SIG-M5 (cell line): ENCODE data around the gene DRAXIN.

ENCODE experiments used
- DNase-seq: peaks from one replicate; lab custom pipeline; 2025; lab: John Stamatoyannopoulos, UW

The DRAXIN gene

DNA sequence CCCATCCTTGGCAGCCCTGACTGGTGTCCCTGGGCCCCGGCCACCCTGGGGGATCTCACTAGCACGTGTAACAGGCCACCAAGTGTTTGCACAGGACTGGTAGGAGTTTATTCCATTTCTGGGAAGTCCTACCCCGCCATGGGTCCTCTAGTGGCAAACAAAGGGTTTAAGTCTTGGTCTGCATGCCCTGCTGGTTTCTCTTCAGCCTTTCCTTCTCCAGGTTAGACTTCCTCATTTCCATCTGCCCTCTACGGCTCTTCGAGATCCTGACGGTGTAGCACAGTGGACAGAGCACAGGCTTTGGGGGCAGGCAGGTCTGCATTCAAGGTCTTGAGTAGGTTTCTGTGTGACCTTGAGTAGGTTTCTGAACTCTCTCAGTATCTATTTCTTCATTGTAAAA, 47.3 kb downstream of the DRAXIN start:
- no peak for DNase-seq

DNA sequence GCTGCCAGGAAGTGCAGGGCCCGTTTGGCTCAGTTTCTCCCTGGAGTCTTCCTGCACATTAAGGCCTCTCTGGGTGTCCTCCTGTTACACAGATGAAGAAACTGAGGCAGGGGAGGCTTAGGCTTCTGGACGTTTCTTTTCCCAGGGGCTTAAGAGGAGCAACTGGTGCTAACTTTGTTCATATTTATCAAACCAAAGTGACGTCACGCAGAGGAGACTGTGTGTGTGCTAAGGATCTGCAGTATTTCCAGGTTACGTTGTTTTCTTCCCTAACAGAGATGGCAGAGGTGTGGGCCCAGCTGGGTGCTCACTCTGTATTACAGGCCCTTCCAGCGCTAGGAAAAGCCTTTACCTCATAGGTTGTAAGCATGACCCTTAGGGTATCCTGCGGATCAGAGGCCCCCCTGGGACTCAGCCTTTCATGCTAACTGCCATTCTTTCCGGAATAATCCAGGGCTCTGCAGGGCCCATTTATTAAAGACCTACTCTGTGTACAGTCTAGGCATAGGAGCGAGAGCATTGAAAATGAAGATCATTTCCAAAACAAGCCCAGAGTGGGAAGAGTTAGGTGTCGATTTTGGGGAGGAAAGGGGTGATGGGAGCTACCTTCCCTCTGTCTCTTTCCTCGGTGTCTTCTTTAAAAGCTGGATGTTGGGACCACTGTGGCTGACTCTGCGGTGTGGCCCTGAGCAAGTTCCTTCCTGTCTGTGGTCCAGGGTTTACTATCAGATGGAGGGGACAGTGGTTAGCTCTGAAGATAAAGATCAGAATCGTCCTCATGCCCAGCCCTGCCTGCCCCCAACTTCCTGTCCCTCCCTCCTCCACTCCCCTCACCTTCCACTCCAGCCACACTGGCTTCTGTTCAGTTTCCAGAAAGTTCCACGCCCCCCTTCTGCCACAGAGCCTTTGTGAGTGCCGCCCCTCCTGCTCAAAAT, 49.0 kb downstream of the DRAXIN start:
- DNase-seq, result no peak

DNA sequence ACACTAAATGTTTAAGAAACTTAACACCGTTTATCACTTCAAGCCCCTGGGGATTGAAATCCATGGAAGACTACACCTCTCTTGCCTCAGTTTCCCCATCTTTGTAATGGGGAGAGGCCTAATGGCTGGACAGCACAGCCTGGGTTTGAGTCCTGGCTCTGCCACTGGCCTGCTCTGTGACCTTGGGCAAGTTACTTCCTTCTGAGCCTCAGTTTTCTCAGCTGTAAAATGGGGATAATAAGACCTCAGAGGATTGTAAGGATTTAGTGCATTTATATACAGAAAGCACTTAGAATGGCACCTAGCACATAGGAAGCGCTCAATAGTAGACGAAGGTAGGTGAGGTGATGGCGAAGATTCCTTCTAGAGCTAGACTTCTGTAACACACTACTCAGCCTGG, 50.0 kb downstream of the DRAXIN start:
- no peak for DNase-seq

DNA sequence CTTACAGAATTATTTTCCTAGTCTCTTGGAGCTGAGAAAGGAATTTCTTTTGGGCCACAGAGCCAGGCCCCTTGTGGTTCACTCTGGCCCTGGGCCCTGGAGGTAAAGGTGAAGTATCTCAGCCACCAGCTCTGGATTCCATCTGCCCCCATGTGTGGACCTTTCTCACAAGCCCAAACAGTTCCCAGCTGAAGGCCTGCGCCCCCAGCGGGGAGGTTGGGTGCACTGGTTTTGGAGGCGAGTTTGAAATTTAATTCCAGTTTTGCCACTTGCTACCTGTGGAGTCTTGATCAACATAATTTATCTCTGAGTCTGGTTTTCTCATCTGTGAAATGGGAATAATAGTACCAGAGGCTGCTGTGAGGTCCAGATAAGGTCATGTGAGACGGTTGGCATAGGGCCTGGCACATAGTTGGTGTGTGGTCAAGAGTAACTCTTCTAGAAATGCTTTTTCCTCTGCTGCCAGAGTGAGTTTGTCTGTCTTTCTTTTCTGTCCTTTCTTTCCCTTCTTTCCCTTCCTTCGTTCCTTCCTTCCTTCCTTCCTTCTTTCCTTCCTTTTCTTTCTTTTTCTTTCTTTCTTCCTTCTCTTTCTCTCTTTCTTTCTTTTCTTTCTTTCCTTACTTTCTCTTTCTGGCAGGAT, 50.5 kb downstream of the DRAXIN start:
- no peak for DNase-seq

DNA sequence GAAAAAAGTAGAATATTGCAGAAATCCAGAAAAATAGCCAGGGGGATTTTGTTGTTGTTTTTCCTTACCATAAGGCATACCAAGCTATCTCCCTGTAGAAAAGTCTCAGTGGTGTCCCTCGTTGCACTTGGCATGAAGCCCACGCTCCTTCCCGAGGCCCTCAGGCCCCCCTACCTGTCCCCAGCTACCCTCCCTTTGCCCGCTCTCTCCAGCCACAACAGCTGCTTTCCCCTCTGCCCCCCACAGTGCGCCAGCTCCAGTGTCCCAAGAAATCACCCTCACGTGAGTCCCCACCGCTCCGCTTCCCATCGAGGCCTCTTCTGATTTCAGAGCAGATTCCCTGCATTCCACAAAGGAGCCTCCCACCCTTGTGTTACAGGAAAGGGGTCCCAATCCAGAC, 52.8 kb downstream of the DRAXIN start:
- no peak for DNase-seq

DNA sequence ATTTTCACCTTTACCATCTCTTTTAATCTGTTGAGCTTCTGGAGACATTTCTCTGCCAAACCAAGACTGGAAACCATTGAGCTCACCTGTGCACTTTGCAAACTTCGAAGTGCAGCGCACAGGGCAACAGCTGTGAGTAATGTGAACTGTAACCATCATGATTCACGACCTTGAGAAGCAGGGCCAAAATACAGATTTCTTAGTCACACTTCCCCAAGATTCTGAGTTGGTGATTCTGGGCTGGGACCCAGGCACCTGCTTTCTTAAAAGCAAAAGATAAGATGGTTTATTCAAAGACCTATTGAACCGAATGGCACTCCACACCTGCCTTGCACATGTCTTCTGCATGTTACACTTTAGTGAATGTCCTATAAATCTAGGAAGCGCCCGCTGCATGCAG, 54.6 kb downstream of the DRAXIN start:
- no peak for DNase-seq

DNA sequence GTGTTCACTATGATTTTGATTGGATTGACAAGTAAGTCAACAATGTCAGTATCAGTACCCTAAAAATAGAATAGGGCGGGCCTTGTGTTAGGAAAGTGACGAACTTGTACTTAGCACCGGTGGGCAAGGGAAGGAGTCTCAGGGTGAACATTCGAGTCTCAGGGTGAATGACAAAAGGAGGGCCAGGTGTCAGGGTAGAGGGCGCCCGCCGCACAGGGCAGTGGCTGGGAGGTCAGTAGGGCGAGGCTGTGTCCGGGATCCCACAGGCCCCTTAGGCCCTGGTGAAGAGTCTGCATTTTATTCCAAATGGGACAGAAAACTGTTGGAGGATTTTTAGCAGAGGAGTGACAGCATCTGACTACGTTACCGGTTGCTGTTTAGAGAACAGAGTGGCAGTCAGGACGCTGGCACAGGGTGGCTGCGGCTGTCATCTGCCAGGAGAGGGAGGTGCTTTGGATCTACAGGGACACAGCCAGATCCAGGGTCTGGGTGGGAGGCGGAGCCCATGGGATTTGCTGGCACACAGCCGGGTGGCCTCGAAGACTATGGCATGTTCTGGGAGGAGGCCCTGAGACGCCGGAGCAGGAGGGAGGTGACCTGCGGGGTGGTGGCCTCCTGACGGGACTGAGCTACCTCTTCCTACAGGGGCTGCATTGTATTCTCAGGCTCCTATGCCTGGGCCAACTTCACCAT, 55.4 kb downstream of the DRAXIN start:
- DNase-seq, result no peak

DNA sequence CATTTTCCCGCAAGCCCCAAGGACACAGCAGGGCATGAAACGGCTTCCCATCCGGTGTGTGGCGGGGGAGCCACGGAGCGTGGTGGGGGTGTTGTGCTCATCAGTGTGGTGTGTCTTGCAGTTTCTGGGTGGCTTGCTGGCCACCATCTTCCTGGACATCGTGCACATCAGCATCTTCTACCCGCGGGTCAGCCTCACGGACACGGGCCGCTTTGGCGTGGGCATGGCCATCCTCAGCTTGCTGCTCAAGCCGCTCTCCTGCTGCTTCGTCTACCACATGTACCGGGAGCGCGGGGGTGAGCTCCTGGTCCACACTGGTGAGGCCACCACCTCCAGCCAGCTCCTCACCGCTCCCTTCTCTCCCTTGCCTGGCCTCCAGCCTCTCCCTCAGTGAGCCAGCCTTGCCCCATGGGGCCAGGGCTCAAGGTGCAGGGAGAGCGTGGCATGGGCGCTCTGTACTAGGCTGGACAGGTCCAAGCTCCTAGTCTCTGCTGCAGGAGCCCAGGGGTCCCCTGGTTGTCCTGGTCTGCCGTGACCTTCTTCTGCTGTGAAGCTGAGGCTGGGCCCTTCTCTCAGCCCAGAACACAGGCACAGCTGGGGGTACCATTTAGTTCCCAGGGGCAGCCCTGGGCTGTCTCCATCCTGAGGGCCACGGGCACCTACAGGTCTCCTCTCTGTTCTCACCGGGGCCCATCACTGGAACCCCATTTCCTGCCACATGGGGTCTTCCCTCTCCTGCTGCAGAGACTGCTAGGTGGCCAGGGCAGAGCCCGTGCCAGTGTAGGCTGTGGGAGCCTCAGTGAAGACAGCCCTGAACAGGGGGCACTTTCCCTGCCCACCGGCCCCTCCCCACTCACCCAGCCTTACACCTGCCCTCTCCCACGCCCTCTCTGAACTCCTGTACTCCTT, 57.0 kb downstream of the DRAXIN start:
- DNase-seq, result no peak

DNA sequence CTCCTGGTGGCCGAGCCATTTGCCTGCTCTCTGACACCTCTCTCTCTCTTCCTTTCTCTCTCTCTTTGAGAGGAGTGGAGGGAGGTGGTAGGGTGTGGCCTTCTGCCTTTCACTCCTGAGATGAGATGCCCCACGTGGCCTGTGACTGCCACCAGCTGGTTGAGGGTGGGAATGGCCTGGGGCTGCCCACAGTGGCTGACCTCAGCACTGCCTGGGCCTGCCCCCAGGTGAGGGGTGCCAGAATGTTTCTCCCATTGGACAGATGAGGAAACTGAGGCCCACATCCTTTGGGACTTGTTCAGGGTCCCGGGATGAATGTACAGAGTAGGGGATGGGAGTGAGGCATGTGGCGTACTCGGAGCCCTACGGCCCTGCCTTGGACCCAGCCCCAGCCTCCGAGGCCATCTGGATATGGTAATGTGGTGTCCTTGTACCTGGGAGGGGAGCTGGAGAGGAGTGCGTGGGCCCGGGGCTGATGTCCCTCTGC, 57.7 kb downstream of the DRAXIN start:
- no peak for DNase-seq

DNA sequence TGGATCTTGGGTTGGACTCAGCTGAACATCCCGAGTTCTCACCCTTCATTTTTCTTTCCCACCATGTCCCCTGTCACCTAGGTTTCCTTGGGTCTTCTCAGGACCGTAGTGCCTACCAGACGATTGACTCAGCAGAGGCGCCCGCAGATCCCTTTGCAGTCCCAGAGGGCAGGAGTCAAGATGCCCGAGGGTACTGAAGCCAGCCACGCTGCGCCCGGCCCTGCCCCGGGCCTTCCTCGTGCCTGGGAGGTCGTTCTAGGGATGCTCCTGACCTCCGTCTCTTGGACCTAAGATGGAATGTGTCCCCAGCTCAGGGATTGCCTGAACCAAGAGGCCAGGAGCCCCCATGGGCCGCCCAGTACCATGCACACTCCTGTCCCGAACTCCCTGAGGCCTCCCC, 58.5 kb downstream of the DRAXIN start:
- DNase-seq, result no peak

DNA sequence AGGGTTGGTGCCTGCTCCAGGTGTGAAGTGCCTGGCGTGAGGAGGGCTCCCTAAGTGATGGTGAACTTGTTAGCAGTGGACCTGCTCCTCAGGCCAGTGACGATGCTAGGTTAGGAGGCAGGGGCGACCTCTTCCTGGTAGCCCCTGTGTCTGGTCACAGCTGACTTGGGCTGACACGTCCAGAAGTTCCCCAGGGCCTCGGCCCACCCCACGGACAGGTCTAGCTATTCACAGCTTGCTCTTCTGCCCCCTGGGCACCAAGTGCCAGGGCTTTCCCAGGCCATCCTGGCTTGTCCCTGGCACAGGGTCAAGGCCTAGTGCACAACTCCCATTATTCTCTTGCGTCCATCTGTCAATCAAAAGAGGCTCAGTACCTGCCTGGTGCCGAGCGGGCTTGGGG, 59.6 kb downstream of the DRAXIN start:
- no peak for DNase-seq

DNA sequence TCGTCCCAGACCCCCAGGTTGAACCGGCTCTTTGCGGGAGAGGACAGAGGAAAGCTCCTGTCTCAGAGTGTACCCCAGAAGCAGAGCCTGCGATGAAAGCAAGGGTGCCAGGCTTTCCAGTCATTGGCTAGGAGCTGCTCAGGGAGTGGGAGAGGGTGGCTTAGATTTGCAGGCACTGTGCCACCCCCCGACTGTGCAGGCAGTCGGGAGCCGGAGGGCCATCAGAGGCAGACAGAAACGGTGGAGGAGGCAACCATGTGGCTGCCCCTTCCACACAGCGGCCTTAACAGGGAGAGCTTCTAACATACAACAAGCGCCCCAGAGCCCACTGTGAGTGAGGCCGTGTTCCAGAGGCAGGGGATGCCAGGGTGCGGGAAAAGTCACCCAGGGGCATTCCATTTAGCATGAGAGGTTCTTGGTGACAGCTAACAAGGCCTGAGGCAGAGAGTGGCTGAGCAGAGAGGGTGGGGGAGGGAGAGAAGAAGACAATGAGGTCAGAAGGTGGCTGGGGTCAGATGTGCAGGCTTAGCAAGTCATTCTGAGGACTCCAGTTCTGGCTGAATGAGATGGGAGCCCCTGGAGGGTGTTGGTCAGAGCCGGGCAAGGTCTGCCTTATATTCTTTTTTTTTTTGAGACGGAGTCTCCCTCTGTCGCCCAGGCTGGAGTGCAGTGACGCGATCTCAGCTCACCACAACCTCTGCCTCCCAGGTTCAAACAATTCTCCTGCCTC, 61.0 kb downstream of the DRAXIN start:
- no peak for DNase-seq

DNA sequence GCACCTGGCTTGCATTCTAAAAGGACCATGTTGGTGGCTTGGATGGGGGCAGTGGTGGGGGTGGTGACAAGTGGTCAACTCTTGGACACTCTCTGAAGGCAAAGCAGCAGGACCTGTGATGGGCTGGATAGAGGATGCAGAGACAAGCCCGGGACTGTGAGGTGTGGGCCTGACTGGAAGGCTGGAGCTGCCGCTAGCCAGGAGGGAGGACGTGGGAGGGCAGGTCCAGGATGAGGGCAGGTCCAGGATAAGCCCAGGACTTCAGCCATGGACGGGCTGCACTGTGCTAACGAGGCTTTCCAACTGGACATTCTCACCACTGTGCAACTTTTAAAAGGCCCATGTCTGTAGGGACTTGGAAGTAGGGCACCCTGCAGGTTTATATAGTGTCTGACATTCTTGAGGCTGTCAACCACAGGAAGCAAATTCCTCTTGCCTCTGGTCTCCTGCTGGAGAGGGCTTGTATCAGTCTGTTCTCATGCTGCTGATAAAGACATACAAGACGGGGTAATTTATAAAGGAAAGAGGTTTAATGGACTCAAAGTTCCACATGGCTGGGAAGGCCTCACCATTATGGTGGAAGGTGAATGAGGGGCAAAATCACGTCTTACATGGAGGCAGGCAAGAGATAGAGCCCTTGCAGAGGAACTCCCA, 62.2 kb downstream of the DRAXIN start:
- no peak for DNase-seq

DNA sequence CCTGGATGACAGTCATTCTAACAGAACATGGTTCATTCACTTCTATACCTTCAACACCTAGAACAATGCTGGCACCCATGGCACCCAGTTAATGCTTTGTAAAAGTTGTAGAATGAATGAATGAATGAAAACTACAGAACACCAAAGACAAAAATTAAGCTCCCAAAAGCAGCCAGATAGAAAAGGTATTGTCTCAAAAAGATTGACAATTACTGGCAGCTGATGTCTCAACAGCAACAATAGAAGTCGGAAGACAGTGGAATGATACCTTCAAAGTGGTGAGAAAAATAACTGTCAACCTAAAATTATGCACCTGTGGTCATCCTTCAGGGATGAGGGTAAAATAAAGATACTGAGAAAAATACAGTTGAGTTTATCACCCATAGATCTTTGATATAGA, 65.5 kb downstream of the DRAXIN start:
- no peak for DNase-seq

DNA sequence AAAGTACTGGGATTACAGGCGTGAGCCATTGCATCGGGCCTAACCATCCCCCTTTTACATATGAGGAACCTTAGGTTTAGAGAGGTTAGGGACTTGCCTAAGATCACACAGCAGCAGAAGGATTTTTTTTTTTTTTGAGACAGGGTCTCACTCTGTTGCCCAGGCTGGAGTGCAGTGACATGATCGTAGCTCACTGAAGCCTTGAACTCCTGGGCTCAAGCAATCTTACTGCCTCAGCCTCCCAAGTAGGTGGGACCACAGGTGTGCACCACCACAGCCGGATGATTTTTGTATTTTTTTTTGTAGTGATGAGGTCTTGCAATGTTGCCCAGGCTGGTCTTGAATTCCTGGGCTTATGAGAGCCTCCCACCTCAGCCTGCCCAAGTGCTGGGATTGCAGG, 68.3 kb downstream of the DRAXIN start:
- no peak for DNase-seq

DNA sequence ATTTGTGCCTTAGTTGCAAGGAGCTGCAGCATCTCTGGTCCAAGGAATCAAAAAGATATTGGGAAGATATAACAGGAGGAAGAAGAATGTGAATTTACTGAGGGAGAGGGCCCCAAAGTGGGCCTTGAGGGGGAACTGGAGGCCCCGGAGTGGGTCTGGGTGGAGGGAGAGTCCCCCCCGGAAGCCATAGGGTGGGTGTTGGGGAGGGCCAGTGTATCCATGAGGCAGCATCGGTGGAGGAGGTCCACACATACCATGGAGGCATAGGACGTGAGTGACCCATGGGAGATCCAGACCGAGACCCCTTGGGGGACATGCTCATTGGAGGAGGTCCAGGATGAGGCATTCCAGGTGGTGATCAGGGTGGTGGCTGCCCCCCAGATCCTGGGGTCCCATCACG, 69.8 kb downstream of the DRAXIN start:
- no peak for DNase-seq

DNA sequence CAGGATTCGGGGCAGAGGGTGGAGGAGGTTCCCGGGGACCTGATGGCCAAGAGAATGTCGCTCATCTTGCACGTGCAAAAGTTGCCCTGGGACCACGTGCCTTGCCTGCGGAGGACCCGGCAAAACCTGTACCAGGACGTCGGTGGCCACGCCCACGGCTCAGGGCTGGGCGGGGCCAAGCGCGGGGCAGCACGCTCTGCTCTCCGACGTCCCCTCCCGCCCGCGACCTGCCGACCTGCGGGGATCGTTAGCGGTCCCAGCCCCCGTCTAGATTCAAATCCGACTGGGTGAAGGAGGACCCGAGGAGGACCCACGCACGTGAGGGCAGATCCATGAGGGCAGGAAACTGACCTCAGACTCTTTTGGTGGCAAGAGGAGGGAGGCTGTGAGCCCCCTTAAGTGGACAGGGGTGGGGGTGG, 70.5 kb downstream of the DRAXIN start, which contains the start of gene C1orf167:
Gene C1orf167 (plus strand): TSS at position 206 of the 419 bp plus-strand sequence. CDS start 2,208 bp downstream, outside the sequence.
- DNase-seq, result no peak

DNA sequence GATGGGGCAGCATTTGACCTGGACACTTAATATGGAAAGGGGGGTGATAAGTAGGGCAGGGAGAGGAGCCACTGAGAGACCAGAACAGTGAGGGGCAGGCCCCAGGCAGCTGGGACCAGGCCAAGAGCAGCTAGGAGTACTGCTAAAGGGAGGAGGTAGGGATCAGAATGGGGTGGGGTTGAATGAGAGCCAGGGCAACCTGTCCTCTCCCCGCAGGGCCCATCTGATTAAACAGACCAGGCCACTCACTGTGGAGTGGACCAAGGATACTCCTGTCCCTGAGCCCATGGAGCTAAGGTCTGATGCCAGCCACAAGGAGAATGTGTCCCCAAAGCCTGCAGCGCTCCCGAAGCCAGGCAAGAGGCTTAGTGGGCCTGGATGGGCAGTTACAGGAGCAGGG, 72.6 kb downstream of the DRAXIN start:
- no peak for DNase-seq

DNA sequence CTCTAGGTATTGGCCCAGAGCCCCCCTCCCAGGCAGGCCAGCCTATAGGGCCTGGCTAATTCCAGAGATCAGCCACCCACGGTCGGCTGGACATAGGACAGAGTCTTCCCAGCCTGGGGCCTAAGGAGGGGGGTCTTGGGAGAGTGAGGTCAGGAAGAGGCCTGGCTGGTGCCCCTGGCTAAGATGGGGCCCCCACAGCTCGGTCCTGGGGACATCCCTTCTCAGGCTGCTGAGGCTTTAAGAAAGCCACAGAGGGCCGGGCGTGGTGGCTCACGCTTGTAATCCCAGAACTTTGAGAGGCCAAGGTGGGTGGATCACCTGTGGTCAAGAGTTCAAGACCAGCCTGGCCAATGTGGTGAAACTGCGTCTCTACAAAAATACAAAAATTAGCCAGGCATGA, 73.0 kb downstream of the DRAXIN start:
- DNase-seq, result no peak

DNA sequence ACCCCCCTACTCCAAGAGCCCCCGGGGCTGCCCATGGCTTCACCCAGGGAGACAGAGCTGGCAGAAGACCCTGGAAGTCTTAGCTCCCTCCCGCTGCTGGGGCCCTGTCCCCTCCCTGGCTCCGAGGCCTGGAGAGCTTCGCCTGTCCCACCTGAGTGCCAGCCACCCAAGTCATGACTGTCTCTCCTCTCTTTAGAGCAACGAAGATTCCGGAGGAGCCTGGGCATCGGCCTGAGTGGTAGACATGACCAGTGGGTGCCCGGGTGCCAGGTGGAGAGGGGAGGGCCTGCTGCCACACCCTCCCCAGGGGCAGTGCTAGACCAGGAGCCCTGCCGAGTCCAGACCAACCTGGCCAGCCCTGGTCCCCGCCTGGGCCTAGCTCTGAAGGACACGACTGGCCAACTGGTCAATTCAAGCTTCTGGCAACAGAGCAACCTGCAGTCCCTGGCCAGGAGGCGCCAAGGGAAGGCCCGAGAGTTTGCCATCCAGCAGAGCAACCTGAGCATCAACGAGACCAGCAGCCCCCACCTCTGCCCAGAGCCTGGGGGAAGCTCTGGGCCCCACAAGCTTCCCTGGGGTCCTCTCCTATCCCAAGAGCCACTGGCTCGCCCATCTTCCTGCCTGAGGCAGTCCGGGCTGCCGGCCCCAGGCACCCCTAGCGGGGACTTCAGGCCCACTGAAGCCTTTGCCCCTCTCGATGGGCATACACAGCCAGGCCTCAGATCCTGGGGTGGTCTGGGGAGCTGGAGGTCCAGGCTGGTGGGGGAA, 74.3 kb downstream of the DRAXIN start:
- no peak for DNase-seq
